SHP77 treated with DMSO at 0.1 percent for 48 hours (cell line): ENCODE measurements around the gene RASSF10.

ENCODE experiments used
- DNase-seq: peaks from one replicate; lab custom pipeline; 2025; lab: John Stamatoyannopoulos, UW

Gene RASSF10

GRCh38 chr11:12994476-12994875 is 14.6 kb upstream of the RASSF10 start:
- DNase-seq, result no peak

- no peak for DNase-seq
These were observed 13.9 kb upstream of the RASSF10 start for GRCh38 chr11:12995188-12995587.

GRCh38 chr11:12995823-12996222 is 13.3 kb upstream of the RASSF10 start:
- no peak for DNase-seq

- DNase-seq, result no peak
These were observed 11.9 kb upstream of the RASSF10 start for GRCh38 chr11:12997168-12997567.

- DNase-seq, result no peak
These were observed 10.8 kb upstream of the RASSF10 start for GRCh38 chr11:12998336-12998735.

GRCh38 chr11:12999597-12999996 is 9.5 kb upstream of the RASSF10 start:
- DNase-seq, result no peak

GRCh38 chr11:13000116-13000515 is 9.0 kb upstream of the RASSF10 start:
- DNase-seq, result no peak

- DNase-seq, result no peak
These were observed 8.4 kb upstream of the RASSF10 start for GRCh38 chr11:13000721-13001120.

- DNase-seq, result no peak
These were observed 5.2 kb upstream of the RASSF10 start for GRCh38 chr11:13003736-13004493.

GRCh38 chr11:13007182-13008060 is 1.7 kb upstream of the RASSF10 start:
- DNase-seq, result no peak

GRCh38 chr11:13008061-13008435 is 1.1 kb upstream of the RASSF10 start:
- no peak for DNase-seq

GRCh38 chr11:13009476-13009920 is 382 bp downstream of the RASSF10 start:
- no peak for DNase-seq

GRCh38 chr11:13009921-13010748 is 1.0 kb downstream of the RASSF10 start:
- DNase-seq, result no peak

GRCh38 chr11:13010749-13011465 is 1.8 kb downstream of the RASSF10 start:
- no peak for DNase-seq

- DNase-seq, result no peak
These were observed 2.4 kb downstream of the RASSF10 start for GRCh38 chr11:13011466-13012055.

- DNase-seq, result no peak
These were observed 3.0 kb downstream of the RASSF10 start for GRCh38 chr11:13012056-13012661.

GRCh38 chr11:13013054-13013488 is 4.0 kb downstream of the RASSF10 start:
- no peak for DNase-seq

- DNase-seq, result no peak
These were observed 6.6 kb downstream of the RASSF10 start for GRCh38 chr11:13015753-13016152.

GRCh38 chr11:13016415-13016814 is 7.3 kb downstream of the RASSF10 start:
- no peak for DNase-seq

GRCh38 chr11:13019313-13019712 is 10.2 kb downstream of the RASSF10 start:
- DNase-seq, result no peak

- DNase-seq, result no peak
These were observed 14.3 kb downstream of the RASSF10 start for GRCh38 chr11:13023423-13023822.
